Measurements from ENCODE around the gene F13A1. TPM values are rescaled to one million over a fixed set of nuclear protein-coding genes. Genes with fewer than 3 reads are reported as not detected.

F13A1 gene
- total and polyA plus RNA-seq, 2 of the 8 experiments (the other 6 are each of a cell fraction or from before 2014, with no cell fraction given): 0.57 to 1.5 TPM

- H2BK20ac ChIP-seq (ENCODE audit: low read length): no peak overlapping the region
- H2BK15ac ChIP-seq (ENCODE audit: low read length): no peak overlapping the region
- no peak overlapping the region for H3K4me3 ChIP-seq (ENCODE audit: extremely low read depth in 1 of 4, insufficient read depth in 2 of 4, low read depth in 3 of 4, low read length in 4 of 4)
- no peak overlapping the region for H4K8ac ChIP-seq (ENCODE audit: extremely low read depth, insufficient read depth, low read length)
- no peak overlapping the region for H2BK12ac ChIP-seq (ENCODE audit: low read depth, low read length)
- H3K23me2 ChIP-seq (ENCODE audit: low read depth, low read length): no peaks in the 10 kb centered on the region
- H3K27ac ChIP-seq (ENCODE audit: low read depth, low read length): no peak overlapping the region
- H4K5ac ChIP-seq (ENCODE audit: insufficient read length, low read depth, low read length): no peak overlapping the region
- H3K4me1 ChIP-seq (replicated peaks in 1 of 4; ENCODE audit: control insufficient read depth in 3 of 4, insufficient read depth in 4 of 4, low read length in 3 of 4): peaks cover 0 to 6% (median 3%) of the 10 kb centered on the region in 4 experiments; a peak in 4 of 7 replicates
- H3K14ac ChIP-seq (ENCODE audit: insufficient read length): no peak overlapping the region
- no peaks in the 10 kb centered on the region for H3K79me1 ChIP-seq (ENCODE audit: low read depth, low read length)
- no peak overlapping the region for H2BK120ac ChIP-seq (replicated peaks; ENCODE audit: low read depth, low read length)
- peaks cover 0 to 2% of the 10 kb centered on the region in 2 experiments for H4K20me1 ChIP-seq (replicated peaks in 1 of 2; ENCODE audit: control insufficient read depth in 1 of 2, insufficient read depth in 2 of 2, low read length in 2 of 2)
- no peak overlapping the region for H3K4ac ChIP-seq (replicated peaks; ENCODE audit: insufficient read length, low read depth, low read length)
- no peak overlapping the region for H2BK5ac ChIP-seq (ENCODE audit: low read depth, low read length)
- no peaks in the 10 kb centered on the region for H3K9me3 ChIP-seq (ENCODE audit: insufficient read depth in 2 of 2, low read depth in 1 of 2, low read length in 1 of 2)
- no peak overlapping the region for H2AFZ ChIP-seq (ENCODE audit: low read length)
- ChIA-PET CTCF (ENCODE audit: partially characterized antibody) (interaction anchor here (1.1 kb wide), 1 partner anchor 12 kb away, joined by 3 read pairs; no protein-coding TSS in a partner anchor), POLR2A (ENCODE audit: partially characterized antibody) (interaction anchor here (0.6 kb wide), 1 partner anchor 13 kb away, joined by 3 read pairs; no protein-coding TSS in a partner anchor)
- no peaks in the 10 kb centered on the region for H3K27me3 ChIP-seq (replicated peaks in 1 of 4; ENCODE audit: control insufficient read depth in 3 of 4, extremely low read depth in 1 of 4, insufficient read depth in 3 of 4, low read length in 3 of 4)
- H2AK5ac ChIP-seq (ENCODE audit: low read depth, low read length): no peak overlapping the region
- H3K79me2 ChIP-seq (ENCODE audit: control insufficient read depth in 1 of 2, insufficient read depth in 2 of 2, low read length in 2 of 2): no peaks in the 10 kb centered on the region
- H3K18ac ChIP-seq (ENCODE audit: extremely low read depth, low read length): no peak overlapping the region
- H3K36me3 ChIP-seq (ENCODE audit: control insufficient read depth in 2 of 4, insufficient read depth in 4 of 4, low read length in 3 of 4): no peaks in the 10 kb centered on the region
- FAIRE-seq (no peak), DNase-seq (ENCODE audit: low read depth in 1 of 2, low spot score in 2 of 2) (no peak)
- WGBS, 2 experiments (ENCODE audit: extremely low coverage in 1 of 2, insufficient coverage in 1 of 2, insufficient read length in 1 of 2, insufficient replicate concordance in 2 of 2, low coverage in 1 of 2, low lambda C conversion rate in 2 of 2, missing lambda C conversion rate in 1 of 2): 91% methylated on average over 3 of the region's 3 CpGs; no CpG with 5 or more reads in 1 of the 2 experiments
- H3K23ac ChIP-seq (ENCODE audit: insufficient read length): no peak overlapping the region
- no peak overlapping the region for H3K4me2 ChIP-seq (ENCODE audit: insufficient read depth in 1 of 2, low read depth in 2 of 2, low read length in 2 of 2)
- H4K91ac ChIP-seq (replicated peaks; ENCODE audit: insufficient read length, low read length): no peak overlapping the region
- no peak overlapping the region for H3K56ac ChIP-seq (replicated peaks; ENCODE audit: insufficient read length, low read depth, low read length)
- H3K9ac ChIP-seq (replicated peaks in 1 of 4; ENCODE audit: extremely low read depth in 1 of 4, low read depth in 3 of 4, low read length in 3 of 4): no peak overlapping the region
- TF ChIP-seq GTF2F1 (IDR thresholded peaks at IDR 0.05; ENCODE audit: borderline replicate concordance, low read depth, low read length) (no peak), YY1 (IDR thresholded peaks at IDR 0.05; ENCODE audit: low read depth, low read length) (no peak), BRCA1 (IDR thresholded peaks at IDR 0.05; ENCODE audit: low read depth, low read length) (no peak), RFX5 (IDR thresholded peaks at IDR 0.05; ENCODE audit: borderline replicate concordance, low read depth, low read length) (no peak), ZNF274 (IDR thresholded peaks at IDR 0.05; ENCODE audit: borderline replicate concordance, extremely low read depth, low read length) (no peak), SP2 (IDR thresholded peaks at IDR 0.05; ENCODE audit: low read length) (no peak), CEBPB (IDR thresholded peaks at IDR 0.05; ENCODE audit: low read depth, low read length) (no peak), HDAC6 (IDR thresholded peaks at IDR 0.05; ENCODE audit: low read depth, low read length) (no peak), MAX (IDR thresholded peaks at IDR 0.05) (no peak), KDM5A (IDR thresholded peaks at IDR 0.05; ENCODE audit: low read length) (no peak), RBBP5 (IDR thresholded peaks at IDR 0.05; ENCODE audit: borderline replicate concordance, low read depth, low read length) (no peak), SUZ12 (IDR thresholded peaks at IDR 0.05; ENCODE audit: low read length) (no peak), CTBP2 (IDR thresholded peaks at IDR 0.05; ENCODE audit: borderline replicate concordance, insufficient read depth, insufficient read length, low read length) (no peak), JUN (IDR thresholded peaks at IDR 0.05; ENCODE audit: low read depth, low read length) (no peak), RXRA (IDR thresholded peaks at IDR 0.05; ENCODE audit: insufficient read depth, low read depth, low read length) (no peak)
Measured at GRCh38 chr6:6166064-6166463, 154.4 kb downstream of the F13A1 start.

All from H1 (cell line).